ENCODE data around the gene LIMK2. TPM values are rescaled to one million over a fixed set of nuclear protein-coding genes. Genes with fewer than 3 reads are reported as not detected.

Gene LIMK2
- total and polyA plus RNA-seq, 4 donors: 6.6 to 39.2 (median 13.4) TPM

- Histone ChIP-seq H3K27ac (ENCODE audit: low read depth in 1 of 2, low read length in 2 of 2) (no peak overlapping the region), H3K4me3 (ENCODE audit: low read depth in 1 of 3, low read length in 3 of 3) (no peak overlapping the region), H3K4me1 (ENCODE audit: control insufficient read depth in 4 of 4, insufficient read depth in 4 of 4, low read length in 3 of 4) (peaks cover 0 to 13% (median 6%) of the 10 kb centered on the region in 4 donors), H3K9me3 (ENCODE audit: control insufficient read depth in 4 of 4, low read length in 3 of 4) (no peaks in the 10 kb centered on the region), H3K27me3 (ENCODE audit: control insufficient read depth in 4 of 4, insufficient read depth in 4 of 4, low read length in 3 of 4) (no peaks in the 10 kb centered on the region), H3K36me3 (ENCODE audit: control insufficient read depth in 4 of 4, insufficient read depth in 3 of 4, low read depth in 1 of 4, low read length in 3 of 4) (peaks cover 2 to 10% (median 8%) of the 10 kb centered on the region in 4 donors), H3K9ac (ENCODE audit: low read depth in 1 of 2, low read length in 2 of 2) (no peak overlapping the region)
- no peak for DNase-seq (ENCODE audit: low spot score)
- TF ChIP-seq GABPA (IDR thresholded peaks at IDR 0.05 in 1 of 2, conservative IDR thresholded peaks at IDR 0.05 in 1 of 2) (no peak), NR2F2 (IDR thresholded peaks at IDR 0.05) (no peak), HNF4G (IDR thresholded peaks at IDR 0.05) (no peak), EGR1 (IDR thresholded peaks at IDR 0.05; ENCODE audit: low read depth in 2 of 2) (no peak), FOXA2 (IDR thresholded peaks at IDR 0.05) (no peak), RAD21 (IDR thresholded peaks at IDR 0.05) (no peak), HNF4A (conservative IDR thresholded peaks at IDR 0.05) (no peak), JUND (IDR thresholded peaks at IDR 0.05) (no peak)
- TF ChIP-seq, protein P1, sequence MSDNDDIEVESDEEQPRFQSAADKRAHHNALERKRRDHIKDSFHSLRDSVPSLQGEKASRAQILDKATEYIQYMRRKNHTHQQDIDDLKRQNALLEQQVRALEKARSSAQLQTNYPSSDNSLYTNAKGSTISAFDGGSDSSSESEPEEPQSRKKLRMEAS (IDR thresholded peaks at IDR 0.05): no peak
These were observed 67.9 kb downstream of the LIMK2 start for GRCh38 chr22:31279821-31280505.

DNA sequence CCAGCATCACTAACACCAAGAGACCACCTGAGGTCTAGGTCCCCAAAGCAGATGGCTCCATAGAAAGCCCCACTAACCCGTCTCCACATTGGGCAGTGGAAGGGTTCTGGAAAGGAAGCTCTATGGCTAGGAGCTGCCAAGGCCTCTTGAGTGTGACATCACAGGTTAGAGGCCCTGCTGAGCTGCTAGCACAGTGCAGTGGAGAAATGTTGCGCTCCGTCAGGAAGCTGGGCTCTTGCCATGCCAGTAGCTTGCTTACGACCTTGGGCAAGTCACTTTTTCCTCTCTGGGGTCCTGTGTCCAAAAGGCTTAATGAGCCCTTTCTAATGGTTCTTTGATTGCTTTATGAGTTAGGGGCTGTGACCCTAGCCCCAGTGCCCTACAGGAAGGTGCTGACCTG is 69.6 kb downstream of the LIMK2 start:
- Histone ChIP-seq H3K9me3 (ENCODE audit: control insufficient read depth in 4 of 4, low read length in 3 of 4) (no peaks in the 10 kb centered on the region), H3K27ac (ENCODE audit: low read depth in 1 of 2, low read length in 2 of 2) (no peak overlapping the region), H3K4me1 (ENCODE audit: control insufficient read depth in 4 of 4, insufficient read depth in 4 of 4, low read length in 3 of 4) (peaks cover 0 to 13% (median 6%) of the 10 kb centered on the region in 4 donors), H3K4me3 (ENCODE audit: low read depth in 1 of 3, low read length in 3 of 3) (no peak overlapping the region), H3K9ac (ENCODE audit: low read depth in 1 of 2, low read length in 2 of 2) (no peak overlapping the region), H3K36me3 (ENCODE audit: control insufficient read depth in 4 of 4, insufficient read depth in 3 of 4, low read depth in 1 of 4, low read length in 3 of 4) (peaks cover 0 to 7% (median 3%) of the 10 kb centered on the region in 4 donors), H3K27me3 (ENCODE audit: control insufficient read depth in 4 of 4, insufficient read depth in 4 of 4, low read length in 3 of 4) (no peaks in the 10 kb centered on the region)
- 72% methylated on average over 4 of the region's 4 CpGs for WGBS
- DNase-seq (ENCODE audit: low spot score): no peak
- no peak for TF ChIP-seq SP1 (IDR thresholded peaks at IDR 0.05)
- TF ChIP-seq ZBTB33 (IDR thresholded peaks at IDR 0.05): no peak
- TF ChIP-seq HNF4G (IDR thresholded peaks at IDR 0.05): no peak
- TF ChIP-seq EGR1 (IDR thresholded peaks at IDR 0.05; ENCODE audit: low read depth in 2 of 2): no peak
- TF ChIP-seq GABPA (IDR thresholded peaks at IDR 0.05 in 1 of 2, conservative IDR thresholded peaks at IDR 0.05 in 1 of 2): no peak
- TF ChIP-seq, protein P1 (IDR thresholded peaks at IDR 0.05): no peak
- TF ChIP-seq HNF4A (conservative IDR thresholded peaks at IDR 0.05): no peak
- TF ChIP-seq FOXA1 (IDR thresholded peaks at IDR 0.05): no peak
- TF ChIP-seq REST (IDR thresholded peaks at IDR 0.05): no peak
- TF ChIP-seq YY1 (IDR thresholded peaks at IDR 0.05): no peak
- no peak for TF ChIP-seq ATF3 (IDR thresholded peaks at IDR 0.05)

All from liver (tissue), 9 donors.